ENCODE data around the gene CHAT.

Gene CHAT

GRCh38 chr10:49631975-49632374 is 18.1 kb downstream of the CHAT start:
- DNase-seq (ENCODE audit: low read depth): no peak

- no peak for DNase-seq (ENCODE audit: low read depth)
These were observed 18.8 kb downstream of the CHAT start for GRCh38 chr10:49632406-49633317.

- no peak for DNase-seq (ENCODE audit: low read depth)
These were observed 19.7 kb downstream of the CHAT start for GRCh38 chr10:49633327-49634068.

- DNase-seq (ENCODE audit: low read depth): no peak
These were observed 20.3 kb downstream of the CHAT start for GRCh38 chr10:49634069-49634660.

- DNase-seq (ENCODE audit: low read depth): no peak
These were observed 28.5 kb downstream of the CHAT start for GRCh38 chr10:49642311-49642710.

- no peak for DNase-seq (ENCODE audit: low read depth)
These were observed 29.6 kb downstream of the CHAT start for GRCh38 chr10:49643241-49644034.

- no peak for DNase-seq (ENCODE audit: low read depth)
These were observed 30.3 kb downstream of the CHAT start for GRCh38 chr10:49644035-49644646.

- no peak for DNase-seq (ENCODE audit: low read depth)
These were observed 31.6 kb downstream of the CHAT start for GRCh38 chr10:49645417-49645816.

- no peak for DNase-seq (ENCODE audit: low read depth)
These were observed 32.3 kb downstream of the CHAT start for GRCh38 chr10:49645871-49646870.

- DNase-seq (ENCODE audit: low read depth): no peak
These were observed 33.7 kb downstream of the CHAT start for GRCh38 chr10:49647554-49647953.

GRCh38 chr10:49647985-49648795 is 34.4 kb downstream of the CHAT start:
- no peak for DNase-seq (ENCODE audit: low read depth)

- DNase-seq (ENCODE audit: low read depth): no peak
These were observed 35.5 kb downstream of the CHAT start for GRCh38 chr10:49649294-49649693.

GRCh38 chr10:49649936-49650723 is 36.3 kb downstream of the CHAT start:
- no peak for DNase-seq (ENCODE audit: low read depth)

GRCh38 chr10:49650724-49651034 is 36.8 kb downstream of the CHAT start:
- DNase-seq (ENCODE audit: low read depth): no peak

- no peak for DNase-seq (ENCODE audit: low read depth)
These were observed 37.4 kb downstream of the CHAT start for GRCh38 chr10:49651039-49651835.

- no peak for DNase-seq (ENCODE audit: low read depth)
These were observed 38.1 kb downstream of the CHAT start for GRCh38 chr10:49651917-49652316.

- no peak for DNase-seq (ENCODE audit: low read depth)
These were observed 38.8 kb downstream of the CHAT start for GRCh38 chr10:49652421-49653272.
